ENCODE results near the gene CNTNAP2. TPM values are rescaled to one million over a fixed set of nuclear protein-coding genes. Genes with fewer than 3 reads are reported as not detected.

The CNTNAP2 gene
- total and polyA plus RNA-seq, 2 of the 8 experiments (the other 6 are each of a cell fraction or from before 2014, with no cell fraction given), result 27.9 to 71.0 TPM

GRCh38 chr7:147803606-147804005 is 1687.0 kb downstream of the CNTNAP2 start:
- H2BK12ac ChIP-seq (ENCODE audit: low read depth, low read length), result no peak overlapping the region
- H3K9ac ChIP-seq (replicated peaks in 1 of 4; ENCODE audit: extremely low read depth in 1 of 4, low read depth in 3 of 4, low read length in 3 of 4), result no peak overlapping the region
- TF ChIP-seq EZH2 (IDR thresholded peaks at IDR 0.05; ENCODE audit: low read depth, low read length, severe bottlenecking) (no peak), MAFK (IDR thresholded peaks at IDR 0.05; ENCODE audit: low read depth, low read length) (no peak), RXRA (IDR thresholded peaks at IDR 0.05; ENCODE audit: insufficient read depth, low read depth, low read length) (no peak), KDM5A (IDR thresholded peaks at IDR 0.05; ENCODE audit: low read length) (no peak), MAX (IDR thresholded peaks at IDR 0.05) (no peak), SIRT6 (IDR thresholded peaks at IDR 0.05; ENCODE audit: low read length) (no peak), RAD21 (IDR thresholded peaks at IDR 0.05 in 1 of 2, conservative IDR thresholded peaks at IDR 0.05 in 1 of 2; ENCODE audit: low read depth in 2 of 2, low read length in 2 of 2) (no peak), KDM1A (IDR thresholded peaks at IDR 0.05; ENCODE audit: borderline replicate concordance, low read length) (no peak)
- no peak overlapping the region for H3K23ac ChIP-seq (ENCODE audit: insufficient read length)
- no peak overlapping the region for H3K18ac ChIP-seq (ENCODE audit: extremely low read depth, low read length)
- no peaks in the 10 kb centered on the region for H3K79me1 ChIP-seq (ENCODE audit: low read depth, low read length)
- CTCF ChIA-PET (ENCODE audit: partially characterized antibody), result interaction anchor here (1.3 kb wide), 1 partner anchor 15 kb away, joined by 3 read pairs; no protein-coding TSS in a partner anchor
- H2BK120ac ChIP-seq (replicated peaks; ENCODE audit: low read depth, low read length), result no peak overlapping the region
- no peak for FAIRE-seq
- no peaks in the 10 kb centered on the region; a peak in 1 of 8 replicates for H3K36me3 ChIP-seq (ENCODE audit: control insufficient read depth in 2 of 4, insufficient read depth in 4 of 4, low read length in 3 of 4)
- no peak overlapping the region for H2AK5ac ChIP-seq (ENCODE audit: low read depth, low read length)
- no peaks in the 10 kb centered on the region for H3K27me3 ChIP-seq (replicated peaks in 1 of 4; ENCODE audit: control insufficient read depth in 3 of 4, extremely low read depth in 1 of 4, insufficient read depth in 3 of 4, low read length in 3 of 4)
- no peak overlapping the region for H4K91ac ChIP-seq (replicated peaks; ENCODE audit: insufficient read length, low read length)
- no peak overlapping the region for H4K5ac ChIP-seq (ENCODE audit: insufficient read length, low read depth, low read length)
- H3K4me3 ChIP-seq (ENCODE audit: extremely low read depth in 1 of 4, insufficient read depth in 2 of 4, low read depth in 3 of 4, low read length in 4 of 4), result no peak overlapping the region
- H4K8ac ChIP-seq (ENCODE audit: extremely low read depth, insufficient read depth, low read length), result no peak overlapping the region
- no peak overlapping the region for H2AFZ ChIP-seq (ENCODE audit: low read length)
- no peaks in the 10 kb centered on the region for H3K79me2 ChIP-seq (ENCODE audit: control insufficient read depth in 1 of 2, insufficient read depth in 2 of 2, low read length in 2 of 2)
- H2BK5ac ChIP-seq (ENCODE audit: low read depth, low read length), result no peak overlapping the region
- no peak overlapping the region for H3K4ac ChIP-seq (replicated peaks; ENCODE audit: insufficient read length, low read depth, low read length)
- H3K23me2 ChIP-seq (ENCODE audit: low read depth, low read length), result no peaks in the 10 kb centered on the region
- H3K56ac ChIP-seq (replicated peaks; ENCODE audit: insufficient read length, low read depth, low read length), result no peak overlapping the region
- no peaks in the 10 kb centered on the region for H3K9me3 ChIP-seq (ENCODE audit: insufficient read depth in 2 of 2, low read depth in 1 of 2, low read length in 1 of 2)
- DNase-seq (ENCODE audit: low read depth in 1 of 2, low spot score in 2 of 2), result no peak
- no peak overlapping the region for H2BK20ac ChIP-seq (ENCODE audit: low read length)
- no peak overlapping the region for H3K27ac ChIP-seq (ENCODE audit: low read depth, low read length)
- H4K20me1 ChIP-seq (replicated peaks in 1 of 2; ENCODE audit: control insufficient read depth in 1 of 2, insufficient read depth in 2 of 2, low read length in 2 of 2), result no peaks in the 10 kb centered on the region
- no peak overlapping the region for H3K14ac ChIP-seq (ENCODE audit: insufficient read length)
- no peak overlapping the region for H2BK15ac ChIP-seq (ENCODE audit: low read length)
- POLR2A ChIA-PET (ENCODE audit: partially characterized antibody), result no interaction called here
- no peaks in the 10 kb centered on the region for H3K4me1 ChIP-seq (replicated peaks in 1 of 4; ENCODE audit: control insufficient read depth in 3 of 4, insufficient read depth in 4 of 4, low read length in 3 of 4)
- 86% methylated on average over 4 of the region's 4 CpGs; no CpG with 5 or more reads in 1 of the 2 experiments for WGBS, 2 experiments (ENCODE audit: extremely low coverage in 1 of 2, insufficient coverage in 1 of 2, insufficient read length in 1 of 2, insufficient replicate concordance in 2 of 2, low coverage in 1 of 2, low lambda C conversion rate in 2 of 2, missing lambda C conversion rate in 1 of 2)
- no peak overlapping the region for H3K4me2 ChIP-seq (ENCODE audit: insufficient read depth in 1 of 2, low read depth in 2 of 2, low read length in 2 of 2)
